ENCODE data around the gene TBX6. TPM values are rescaled to one million over a fixed set of nuclear protein-coding genes. Genes with fewer than 3 reads are reported as not detected.

The TBX6 gene
- total RNA-seq, 1 experiment from 2014 or later: 0.49 TPM

Other genes starting within 250 kb of the TBX6 start
- 51.7 and 55.6 TPM in 2 replicates for gene CDIPT, start 228.7 kb downstream of the TBX6 start, total RNA-seq (2021)
- gene SEZ6L2, start 192.4 kb downstream of the TBX6 start, total RNA-seq (2021): 7.0 and 9.1 TPM in 2 replicates
- 2.0 and 2.5 TPM in 2 replicates for gene ASPHD1, start 191.4 kb downstream of the TBX6 start, total RNA-seq (2021)
- gene KCTD13, start 165.7 kb downstream of the TBX6 start, total RNA-seq (2021): 32.4 and 33.3 TPM in 2 replicates
- gene TMEM219, start 129.8 kb downstream of the TBX6 start, total RNA-seq (2021): 48.3 and 52.7 TPM in 2 replicates
- gene TAOK2, start 118.1 kb downstream of the TBX6 start, total RNA-seq (2021): 49.9 and 50.2 TPM in 2 replicates
- 29.7 and 33.2 TPM in 2 replicates for gene HIRIP3, start 96.3 kb downstream of the TBX6 start, total RNA-seq (2021)
- gene INO80E, start 95.7 kb downstream of the TBX6 start, total RNA-seq (2021): 115 and 120 TPM in 2 replicates
- gene DOC2A, start 80.9 kb downstream of the TBX6 start, total RNA-seq (2021): 3.2 and 5.4 TPM in 2 replicates
- gene C16orf92, start 68.7 kb downstream of the TBX6 start, total RNA-seq (2021): not detected in 2 replicates
- gene TLCD3B, start 60.7 kb downstream of the TBX6 start, total RNA-seq (2021): 1.9 and 2.6 TPM in 2 replicates
- 1,552 and 1,729 TPM in 2 replicates for gene ALDOA, start 26.2 kb downstream of the TBX6 start, total RNA-seq (2021)
- gene PPP4C, start 15.9 kb downstream of the TBX6 start, total RNA-seq (2021): 122 and 127 TPM in 2 replicates
- gene YPEL3, start 4.3 kb upstream of the TBX6 start, total RNA-seq (2021): 4.7 and 9.1 TPM in 2 replicates
- gene GDPD3, start 21.6 kb upstream of the TBX6 start, total RNA-seq (2021): 2.5 and 4.4 TPM in 2 replicates
- gene MAPK3, start 31.3 kb upstream of the TBX6 start, total RNA-seq (2021): 59.5 and 74.6 TPM in 2 replicates
- gene CORO1A, start 91.7 kb upstream of the TBX6 start, total RNA-seq (2021): 4.6 and 7.0 TPM in 2 replicates
- gene BOLA2B, start 101.7 kb upstream of the TBX6 start, total RNA-seq (2021): 180 and 225 TPM in 2 replicates
- 15.5 and 20.0 TPM in 2 replicates for gene SLX1A, start 102.0 kb upstream of the TBX6 start, total RNA-seq (2021)
- 14.1 and 21.2 TPM in 2 replicates for gene SULT1A3, start 107.3 kb upstream of the TBX6 start, total RNA-seq (2021)
- gene NPIPB13, start 156.6 kb upstream of the TBX6 start, total RNA-seq (2021): 9.3 and 14.2 TPM in 2 replicates

Measured in A673 (cell line).